ENCODE data around the gene ACAP2. TPM values are rescaled to one million over a fixed set of nuclear protein-coding genes. Genes with fewer than 3 reads are reported as not detected.

The ACAP2 gene
- total and polyA plus RNA-seq, 4 donors = 4.5 to 28.5 (median 23.3) TPM

DNA sequence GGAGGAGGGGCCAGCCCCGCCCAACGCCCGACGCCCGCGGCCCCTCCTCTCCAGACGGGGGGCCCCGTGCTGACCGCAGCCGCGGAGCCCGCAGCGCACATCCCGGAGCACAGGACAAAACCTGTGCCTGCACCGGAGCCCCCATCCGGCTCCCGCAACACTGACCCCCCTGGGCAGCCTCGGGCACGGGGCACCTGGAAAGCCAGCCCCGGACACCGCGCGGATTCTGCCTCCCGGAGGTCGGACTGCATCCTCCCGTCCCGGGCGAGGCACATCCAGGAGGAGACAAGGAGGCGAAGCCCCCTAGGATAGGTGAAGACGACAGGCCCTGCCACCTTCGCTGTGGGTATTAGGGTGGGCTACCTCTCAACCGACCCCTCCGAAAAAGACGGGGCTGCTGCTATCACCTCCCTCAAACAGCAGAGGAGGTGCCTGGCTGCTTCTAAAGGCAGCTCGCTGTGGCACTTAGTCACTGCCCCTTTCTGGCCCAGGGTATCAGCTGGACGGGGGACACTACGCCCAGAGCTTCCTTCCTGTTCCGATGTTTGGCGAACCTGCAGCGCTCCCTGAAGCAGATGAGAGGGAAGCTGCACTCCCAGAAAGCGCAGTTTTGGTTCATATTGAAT lies 182.4 kb downstream of the ACAP2 start:
- peaks cover 2 to 16% (median 8%) of the 10 kb centered on the region in 4 donors for H3K4me1 ChIP-seq (ENCODE audit: control insufficient read depth in 4 of 4, insufficient read depth in 4 of 4, low read length in 3 of 4)

DNA sequence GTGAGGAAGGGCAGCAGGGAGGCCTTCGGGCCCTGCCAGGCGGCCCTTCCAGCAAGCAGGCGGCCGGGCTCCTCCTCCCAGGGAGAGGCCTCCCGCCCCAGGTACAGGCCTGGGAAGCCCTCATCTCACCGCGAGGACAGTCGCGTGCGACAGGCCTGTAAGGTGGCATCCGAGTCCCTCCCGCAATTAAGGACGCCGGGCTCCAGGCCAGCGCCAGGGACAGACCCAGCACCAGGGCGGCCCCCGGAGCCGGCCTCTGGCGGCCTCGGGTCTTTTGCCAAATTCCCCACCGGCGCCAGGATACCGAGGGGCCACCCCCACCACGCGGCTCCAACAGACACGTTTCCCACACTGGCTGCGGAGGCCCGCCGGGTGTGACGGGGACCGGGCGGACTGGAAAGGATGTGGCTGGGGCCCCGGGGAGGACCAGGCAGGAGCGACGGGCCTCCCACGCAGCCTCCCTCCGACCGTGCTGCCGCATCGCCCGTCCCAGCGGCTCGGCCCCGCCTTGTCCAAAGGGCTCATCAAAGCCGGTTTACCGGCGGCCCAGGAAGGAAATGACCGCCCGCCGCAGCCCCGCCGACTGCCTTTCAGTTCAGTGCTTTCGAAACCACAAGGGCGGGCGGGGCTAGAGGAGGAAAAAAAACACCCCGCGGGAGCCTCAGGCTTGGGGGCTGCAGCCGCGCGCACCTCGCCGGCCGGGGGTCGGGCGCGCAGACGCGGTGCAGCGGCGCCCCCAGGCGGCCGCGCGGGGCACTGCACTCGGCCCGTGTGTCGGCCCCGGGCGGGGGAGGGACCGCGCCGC lies 183.1 kb downstream of the ACAP2 start:
- peak; percentile 88 for DNase-seq (ENCODE audit: low spot score)
- WGBS = 3% methylated on average over 82 of the region's 82 CpGs
- no peaks in the 10 kb centered on the region for H3K36me3 ChIP-seq (ENCODE audit: control insufficient read depth in 4 of 4, insufficient read depth in 3 of 4, low read depth in 1 of 4, low read length in 3 of 4)
- peak overlapping the region; percentile 8 to 47 for H3K9ac ChIP-seq (ENCODE audit: low read depth in 1 of 2, low read length in 2 of 2)
- H3K4me1 ChIP-seq (ENCODE audit: control insufficient read depth in 4 of 4, insufficient read depth in 4 of 4, low read length in 3 of 4) = peaks cover 2 to 16% (median 8%) of the 10 kb centered on the region in 4 donors
- H3K9me3 ChIP-seq (ENCODE audit: control insufficient read depth in 4 of 4, low read length in 3 of 4) = no peaks in the 10 kb centered on the region
- H3K27me3 ChIP-seq (ENCODE audit: control insufficient read depth in 4 of 4, insufficient read depth in 4 of 4, low read length in 3 of 4) = no peaks in the 10 kb centered on the region
- H3K4me3 ChIP-seq (ENCODE audit: low read depth in 1 of 3, low read length in 3 of 3) = peak overlapping the region in 2 of 3 donors; percentile 65 to 67
- peak overlapping the region; percentile 74 to 78 for H3K27ac ChIP-seq (ENCODE audit: low read depth in 1 of 2, low read length in 2 of 2)
- TF ChIP-seq, protein P1, sequence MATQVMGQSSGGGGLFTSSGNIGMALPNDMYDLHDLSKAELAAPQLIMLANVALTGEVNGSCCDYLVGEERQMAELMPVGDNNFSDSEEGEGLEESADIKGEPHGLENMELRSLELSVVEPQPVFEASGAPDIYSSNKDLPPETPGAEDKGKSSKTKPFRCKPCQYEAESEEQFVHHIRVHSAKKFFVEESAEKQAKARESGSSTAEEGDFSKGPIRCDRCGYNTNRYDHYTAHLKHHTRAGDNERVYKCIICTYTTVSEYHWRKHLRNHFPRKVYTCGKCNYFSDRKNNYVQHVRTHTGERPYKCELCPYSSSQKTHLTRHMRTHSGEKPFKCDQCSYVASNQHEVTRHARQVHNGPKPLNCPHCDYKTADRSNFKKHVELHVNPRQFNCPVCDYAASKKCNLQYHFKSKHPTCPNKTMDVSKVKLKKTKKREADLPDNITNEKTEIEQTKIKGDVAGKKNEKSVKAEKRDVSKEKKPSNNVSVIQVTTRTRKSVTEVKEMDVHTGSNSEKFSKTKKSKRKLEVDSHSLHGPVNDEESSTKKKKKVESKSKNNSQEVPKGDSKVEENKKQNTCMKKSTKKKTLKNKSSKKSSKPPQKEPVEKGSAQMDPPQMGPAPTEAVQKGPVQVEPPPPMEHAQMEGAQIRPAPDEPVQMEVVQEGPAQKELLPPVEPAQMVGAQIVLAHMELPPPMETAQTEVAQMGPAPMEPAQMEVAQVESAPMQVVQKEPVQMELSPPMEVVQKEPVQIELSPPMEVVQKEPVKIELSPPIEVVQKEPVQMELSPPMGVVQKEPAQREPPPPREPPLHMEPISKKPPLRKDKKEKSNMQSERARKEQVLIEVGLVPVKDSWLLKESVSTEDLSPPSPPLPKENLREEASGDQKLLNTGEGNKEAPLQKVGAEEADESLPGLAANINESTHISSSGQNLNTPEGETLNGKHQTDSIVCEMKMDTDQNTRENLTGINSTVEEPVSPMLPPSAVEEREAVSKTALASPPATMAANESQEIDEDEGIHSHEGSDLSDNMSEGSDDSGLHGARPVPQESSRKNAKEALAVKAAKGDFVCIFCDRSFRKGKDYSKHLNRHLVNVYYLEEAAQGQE (IDR thresholded peaks at IDR 0.05) = no peak
- TF ChIP-seq, protein P2, sequence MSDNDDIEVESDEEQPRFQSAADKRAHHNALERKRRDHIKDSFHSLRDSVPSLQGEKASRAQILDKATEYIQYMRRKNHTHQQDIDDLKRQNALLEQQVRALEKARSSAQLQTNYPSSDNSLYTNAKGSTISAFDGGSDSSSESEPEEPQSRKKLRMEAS (IDR thresholded peaks at IDR 0.05) = no peak
- TF ChIP-seq TAF1 (conservative IDR thresholded peaks at IDR 0.05) (no peak), NR2F2 (IDR thresholded peaks at IDR 0.05) (no peak), FOXA1 (IDR thresholded peaks at IDR 0.05) (no peak), JUND (IDR thresholded peaks at IDR 0.05) (no peak), YY1 (IDR thresholded peaks at IDR 0.05) (peak; percentile 41), FOXA2 (IDR thresholded peaks at IDR 0.05) (no peak), GABPA (IDR thresholded peaks at IDR 0.05 in 1 of 2, conservative IDR thresholded peaks at IDR 0.05 in 1 of 2) (peak in 1 of 2 donors; percentile 63), SP1 (IDR thresholded peaks at IDR 0.05) (no peak), HNF4G (IDR thresholded peaks at IDR 0.05) (no peak), HNF4A (conservative IDR thresholded peaks at IDR 0.05) (no peak)
- TF ChIP-seq, protein P3, sequence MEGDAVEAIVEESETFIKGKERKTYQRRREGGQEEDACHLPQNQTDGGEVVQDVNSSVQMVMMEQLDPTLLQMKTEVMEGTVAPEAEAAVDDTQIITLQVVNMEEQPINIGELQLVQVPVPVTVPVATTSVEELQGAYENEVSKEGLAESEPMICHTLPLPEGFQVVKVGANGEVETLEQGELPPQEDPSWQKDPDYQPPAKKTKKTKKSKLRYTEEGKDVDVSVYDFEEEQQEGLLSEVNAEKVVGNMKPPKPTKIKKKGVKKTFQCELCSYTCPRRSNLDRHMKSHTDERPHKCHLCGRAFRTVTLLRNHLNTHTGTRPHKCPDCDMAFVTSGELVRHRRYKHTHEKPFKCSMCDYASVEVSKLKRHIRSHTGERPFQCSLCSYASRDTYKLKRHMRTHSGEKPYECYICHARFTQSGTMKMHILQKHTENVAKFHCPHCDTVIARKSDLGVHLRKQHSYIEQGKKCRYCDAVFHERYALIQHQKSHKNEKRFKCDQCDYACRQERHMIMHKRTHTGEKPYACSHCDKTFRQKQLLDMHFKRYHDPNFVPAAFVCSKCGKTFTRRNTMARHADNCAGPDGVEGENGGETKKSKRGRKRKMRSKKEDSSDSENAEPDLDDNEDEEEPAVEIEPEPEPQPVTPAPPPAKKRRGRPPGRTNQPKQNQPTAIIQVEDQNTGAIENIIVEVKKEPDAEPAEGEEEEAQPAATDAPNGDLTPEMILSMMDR (IDR thresholded peaks at IDR 0.05; ENCODE audit: low read depth, low read length, missing input control) = peak; percentile 98
- TF ChIP-seq, protein P4, sequence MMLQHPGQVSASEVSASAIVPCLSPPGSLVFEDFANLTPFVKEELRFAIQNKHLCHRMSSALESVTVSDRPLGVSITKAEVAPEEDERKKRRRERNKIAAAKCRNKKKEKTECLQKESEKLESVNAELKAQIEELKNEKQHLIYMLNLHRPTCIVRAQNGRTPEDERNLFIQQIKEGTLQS (IDR thresholded peaks at IDR 0.05) = no peak
- TF ChIP-seq, protein P5, sequence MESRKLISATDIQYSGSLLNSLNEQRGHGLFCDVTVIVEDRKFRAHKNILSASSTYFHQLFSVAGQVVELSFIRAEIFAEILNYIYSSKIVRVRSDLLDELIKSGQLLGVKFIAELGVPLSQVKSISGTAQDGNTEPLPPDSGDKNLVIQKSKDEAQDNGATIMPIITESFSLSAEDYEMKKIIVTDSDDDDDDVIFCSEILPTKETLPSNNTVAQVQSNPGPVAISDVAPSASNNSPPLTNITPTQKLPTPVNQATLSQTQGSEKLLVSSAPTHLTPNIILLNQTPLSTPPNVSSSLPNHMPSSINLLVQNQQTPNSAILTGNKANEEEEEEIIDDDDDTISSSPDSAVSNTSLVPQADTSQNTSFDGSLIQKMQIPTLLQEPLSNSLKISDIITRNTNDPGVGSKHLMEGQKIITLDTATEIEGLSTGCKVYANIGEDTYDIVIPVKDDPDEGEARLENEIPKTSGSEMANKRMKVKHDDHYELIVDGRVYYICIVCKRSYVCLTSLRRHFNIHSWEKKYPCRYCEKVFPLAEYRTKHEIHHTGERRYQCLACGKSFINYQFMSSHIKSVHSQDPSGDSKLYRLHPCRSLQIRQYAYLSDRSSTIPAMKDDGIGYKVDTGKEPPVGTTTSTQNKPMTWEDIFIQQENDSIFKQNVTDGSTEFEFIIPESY (IDR thresholded peaks at IDR 0.05) = no peak

More for the DNA sequence above, 182.4 kb downstream of the ACAP2 start:
- peak overlapping the region; percentile 42 to 53 for H3K27ac ChIP-seq (ENCODE audit: low read depth in 1 of 2, low read length in 2 of 2)
- no peaks in the 10 kb centered on the region for H3K27me3 ChIP-seq (ENCODE audit: control insufficient read depth in 4 of 4, insufficient read depth in 4 of 4, low read length in 3 of 4)
- TF ChIP-seq, protein P1 (IDR thresholded peaks at IDR 0.05) = no peak
- TF ChIP-seq RAD21 (IDR thresholded peaks at IDR 0.05) (no peak), FOXA1 (IDR thresholded peaks at IDR 0.05) (no peak)
- TF ChIP-seq, protein P2 (IDR thresholded peaks at IDR 0.05) = no peak
- no peaks in the 10 kb centered on the region for H3K36me3 ChIP-seq (ENCODE audit: control insufficient read depth in 4 of 4, insufficient read depth in 3 of 4, low read depth in 1 of 4, low read length in 3 of 4)
- no peaks in the 10 kb centered on the region for H3K9me3 ChIP-seq (ENCODE audit: control insufficient read depth in 4 of 4, low read length in 3 of 4)
- WGBS = 8% methylated on average over 41 of the region's 41 CpGs
- H3K4me3 ChIP-seq (ENCODE audit: low read depth in 1 of 3, low read length in 3 of 3) = peak overlapping the region; percentile 49 to 67 (median 65)
- H3K9ac ChIP-seq (ENCODE audit: low read depth in 1 of 2, low read length in 2 of 2) = peak overlapping the region; percentile 1 to 5
- peak; percentile 39 for DNase-seq (ENCODE audit: low spot score)

Measured in liver (tissue), 9 donors.